ENCODE data around the gene TBC1D13.
"Not testable (repeated sequence)": the region's sequence is repeated elsewhere in the genome, so short reads cannot be mapped to it uniquely, and the experiment has no call there.

Gene TBC1D13

DNA sequence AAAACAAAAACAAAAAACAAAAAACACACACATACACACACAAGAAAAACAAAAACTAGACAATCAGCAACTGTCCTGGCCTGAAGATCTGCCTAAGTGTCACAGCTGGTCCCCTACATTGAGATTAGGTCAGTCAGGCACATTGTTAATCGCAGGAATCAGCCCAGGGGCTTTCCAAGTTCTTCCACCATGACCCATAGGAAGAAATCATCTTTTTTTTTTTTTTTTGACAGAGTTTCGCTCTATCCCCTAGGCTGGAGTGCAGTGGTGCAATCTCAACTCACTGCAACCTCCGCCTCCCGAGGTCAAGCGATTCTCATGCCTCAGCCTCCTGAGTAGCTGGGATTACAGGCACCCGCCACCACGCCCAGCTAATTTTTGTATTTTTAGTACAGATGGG is 56.1 kb downstream of the TBC1D13 start:
- not testable (repeated sequence) for H3K4me3 ChIP-seq (ENCODE audit: low read depth, low read length)

GRCh38 chr9:128845186-128845931 is 58.3 kb downstream of the TBC1D13 start:
- no peak overlapping the region for H3K4me3 ChIP-seq (ENCODE audit: low read depth, low read length)

DNA sequence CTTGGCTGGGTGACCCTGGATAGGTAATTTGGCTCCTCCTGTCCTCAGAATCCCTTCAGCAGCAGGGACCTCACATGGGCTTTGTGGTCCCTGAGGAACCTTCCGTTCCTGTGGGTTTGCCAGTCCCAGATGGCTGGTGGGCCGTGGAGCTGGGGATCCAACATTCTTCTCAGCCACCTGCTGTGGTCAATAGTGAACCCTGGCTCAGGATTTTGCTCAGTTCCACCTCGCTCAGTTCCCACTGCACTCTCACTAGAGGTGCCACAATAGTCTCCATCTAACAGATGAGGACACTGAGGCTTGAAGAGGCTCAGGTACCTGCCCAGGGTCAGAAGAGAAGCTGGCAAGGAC is 59.6 kb downstream of the TBC1D13 start:
- H3K4me3 ChIP-seq (ENCODE audit: low read depth, low read length) = no peak overlapping the region

- H3K4me3 ChIP-seq (ENCODE audit: low read depth, low read length) = no peak overlapping the region
Observed at GRCh38 chr9:128847803-128848202, 60.8 kb downstream of the TBC1D13 start.

DNA sequence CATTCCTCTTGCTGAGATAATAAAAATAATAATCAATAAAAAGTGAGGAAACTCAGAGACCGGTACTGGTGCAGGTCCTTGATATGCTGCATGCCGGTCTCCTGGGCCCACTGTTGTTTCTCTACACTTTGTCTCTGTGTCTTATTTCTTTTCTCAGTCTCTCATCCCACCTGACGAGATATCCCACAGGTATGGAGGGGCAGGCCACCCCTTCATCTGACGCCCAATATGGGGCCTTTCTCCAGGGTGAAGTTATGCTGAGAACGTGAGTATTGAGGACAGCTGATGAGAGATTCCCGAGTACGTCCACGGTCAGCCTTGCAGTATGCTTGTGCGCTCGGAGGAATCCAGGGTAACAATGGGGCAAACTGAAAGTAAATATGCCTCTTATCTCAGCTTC is 64.0 kb downstream of the TBC1D13 start:
- not testable (repeated sequence) for H3K4me3 ChIP-seq (ENCODE audit: low read depth, low read length)

DNA sequence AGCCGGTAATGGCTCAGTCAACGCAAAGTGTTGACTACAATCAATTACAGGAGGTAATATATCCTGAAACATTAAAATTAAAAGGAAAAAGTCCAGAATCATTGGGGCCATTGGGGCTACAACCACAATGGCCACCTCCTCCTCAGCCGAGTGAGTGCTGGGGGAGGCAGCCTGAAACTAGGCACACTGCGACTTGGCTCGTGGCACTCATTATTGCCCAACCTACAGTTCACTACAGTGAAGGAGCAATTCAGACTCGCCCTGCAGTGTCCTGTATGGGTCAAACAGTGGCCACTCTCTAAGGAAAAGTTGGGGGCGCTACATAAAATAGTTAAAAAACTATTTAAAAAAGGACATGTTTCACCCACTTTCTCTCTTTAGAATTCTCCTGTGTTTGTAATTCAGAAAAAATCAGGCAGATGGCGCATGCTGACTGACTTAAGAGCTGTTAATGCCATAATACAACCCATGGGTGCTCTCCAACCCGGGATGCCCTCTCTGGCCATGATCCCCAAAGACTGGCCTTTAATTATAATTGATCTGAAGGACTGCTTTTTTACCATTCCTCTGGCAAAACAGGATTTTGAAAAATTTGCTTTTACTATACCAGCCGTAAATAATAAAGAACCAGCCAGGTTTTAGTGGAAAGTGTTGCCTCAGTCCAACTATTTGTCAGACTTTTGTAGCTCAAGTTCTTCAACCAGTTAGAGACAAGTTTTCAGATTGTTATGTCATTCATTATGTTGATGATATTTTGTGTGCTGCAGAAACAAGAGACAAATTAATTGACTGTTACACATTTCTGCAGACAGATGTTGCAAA is 64.9 kb downstream of the TBC1D13 start:
- H3K4me3 ChIP-seq (ENCODE audit: low read depth, low read length) = not testable (repeated sequence)

DNA sequence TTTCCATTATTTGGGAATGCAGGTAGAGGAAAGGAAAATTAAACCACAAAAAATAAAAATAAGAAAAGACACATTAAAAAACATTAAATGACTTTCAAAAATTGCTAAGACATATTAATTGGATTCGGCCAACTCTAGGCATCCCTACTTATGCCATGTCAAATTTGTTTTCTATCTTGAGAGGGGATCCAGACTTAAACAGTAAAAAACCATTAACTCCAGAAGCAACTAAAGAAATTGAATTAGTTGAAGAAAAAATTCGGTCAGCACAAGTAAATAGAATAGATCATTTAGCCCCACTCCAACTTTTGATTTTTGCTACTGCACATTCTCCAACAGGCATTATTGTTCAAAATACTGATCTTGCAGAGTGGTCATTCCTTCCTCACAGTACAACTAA is 65.6 kb downstream of the TBC1D13 start:
- H3K4me3 ChIP-seq (ENCODE audit: low read depth, low read length) = not testable (repeated sequence)

DNA sequence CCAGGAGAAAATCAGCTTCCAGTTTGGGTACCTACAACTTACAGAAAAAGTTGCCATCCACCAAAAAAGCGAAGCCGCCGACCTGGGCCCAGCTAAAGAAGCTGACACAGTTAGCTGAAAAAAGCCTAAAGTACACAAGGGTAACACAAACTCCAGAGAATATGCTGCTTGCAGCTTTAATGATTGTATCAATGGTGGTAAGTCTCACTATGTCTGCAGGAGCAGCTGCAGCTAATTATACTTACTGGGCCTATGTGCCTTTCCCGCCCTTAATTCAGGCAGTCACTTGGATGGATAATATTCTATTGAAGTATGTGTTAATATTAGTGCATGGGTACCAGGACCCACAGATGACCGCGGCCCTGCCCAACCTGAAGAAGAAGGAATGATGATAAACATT is 67.4 kb downstream of the TBC1D13 start:
- H3K4me3 ChIP-seq (ENCODE audit: low read depth, low read length) = not testable (repeated sequence)

GRCh38 chr9:128858476-128858875 is 71.4 kb downstream of the TBC1D13 start:
- H3K4me3 ChIP-seq (ENCODE audit: low read depth, low read length) = not testable (repeated sequence)

Data from iPS-11a (cell line).